Measurements from ENCODE around the gene DUSP28. TPM values are rescaled to one million over a fixed set of nuclear protein-coding genes. Genes with fewer than 3 reads are reported as not detected.
A peak's percentile ranks its signal among the peaks of the same experiment; 100 is the strongest.
"Not testable (repeated sequence)": the region's sequence is repeated elsewhere in the genome, so short reads cannot be mapped to it uniquely, and the experiment has no call there.

The DUSP28 gene
- total RNA-seq, 2 donors from 2014 or later, result 5.8 to 14.3 TPM

- H3K9me3 ChIP-seq, result no peaks in the 10 kb centered on the region
- no peaks in the 10 kb centered on the region for H3K27me3 ChIP-seq (replicated peaks; ENCODE audit: insufficient read depth)
- ATAC-seq (ENCODE audit: insufficient number of reproducible peaks, low FRiP score, low read depth) (no peak), DNase-seq (ENCODE audit: low spot score) (no peak)
- H3K4me1 ChIP-seq (ENCODE audit: control insufficient read depth in 1 of 2, low read depth in 2 of 2), result peaks cover 0 to 13% of the 10 kb centered on the region in 2 donors
- TF ChIP-seq CTCF (IDR thresholded peaks at IDR 0.05), result no peak
- H3K27ac ChIP-seq, result no peak overlapping the region
- H3K36me3 ChIP-seq, result peaks cover 12% of the 10 kb centered on the region
- peak overlapping the region; percentile 44 for H3K4me3 ChIP-seq
These were observed 40.6 kb upstream of the DUSP28 start for GRCh38 chr2:240519396-240520129.

- H3K4me3 ChIP-seq, result peak overlapping the region; percentile 44
- no peaks in the 10 kb centered on the region for H3K27me3 ChIP-seq (replicated peaks; ENCODE audit: insufficient read depth)
- ATAC-seq (ENCODE audit: insufficient number of reproducible peaks, low FRiP score, low read depth) (no peak), DNase-seq (ENCODE audit: low spot score) (no peak)
- TF ChIP-seq CTCF (IDR thresholded peaks at IDR 0.05), result no peak
- H3K27ac ChIP-seq, result no peak overlapping the region
- peaks cover 12% of the 10 kb centered on the region for H3K36me3 ChIP-seq
- peaks cover 0 to 13% of the 10 kb centered on the region in 2 donors for H3K4me1 ChIP-seq (ENCODE audit: control insufficient read depth in 1 of 2, low read depth in 2 of 2)
- no peaks in the 10 kb centered on the region for H3K9me3 ChIP-seq
These were observed 39.8 kb upstream of the DUSP28 start for GRCh38 chr2:240520130-240520973.

- peaks cover 12% of the 10 kb centered on the region for H3K36me3 ChIP-seq
- no peak overlapping the region for H3K27ac ChIP-seq
- H3K9me3 ChIP-seq, result no peaks in the 10 kb centered on the region
- DNase-seq (ENCODE audit: low spot score), result no peak
- H3K4me1 ChIP-seq (ENCODE audit: control insufficient read depth in 1 of 2, low read depth in 2 of 2), result peaks cover 0 to 13% of the 10 kb centered on the region in 2 donors
- no peak for ATAC-seq (ENCODE audit: insufficient number of reproducible peaks, low FRiP score, low read depth)
- no peak overlapping the region for H3K4me3 ChIP-seq
- no peak for TF ChIP-seq CTCF (IDR thresholded peaks at IDR 0.05)
- H3K27me3 ChIP-seq (replicated peaks; ENCODE audit: insufficient read depth), result no peaks in the 10 kb centered on the region
These were observed 39.2 kb upstream of the DUSP28 start for GRCh38 chr2:240520974-240521350.

- H3K9me3 ChIP-seq; H3K27ac ChIP-seq; H3K4me3 ChIP-seq; ATAC-seq (ENCODE audit: insufficient number of reproducible peaks, low FRiP score, low read depth); H3K27me3 ChIP-seq (replicated peaks; ENCODE audit: insufficient read depth); DNase-seq (ENCODE audit: low spot score): not testable (repeated sequence)
- Histone ChIP-seq H3K36me3 (peaks cover 12% of the 10 kb centered on the region), H3K4me1 (ENCODE audit: control insufficient read depth in 1 of 2, low read depth in 2 of 2) (peaks cover 0 to 13% of the 10 kb centered on the region in 2 donors)
These were observed 38.3 kb upstream of the DUSP28 start for GRCh38 chr2:240521885-240522284.

GRCh38 chr2:240522406-240522805, 37.8 kb upstream of the DUSP28 start:
- TF ChIP-seq CTCF (IDR thresholded peaks at IDR 0.05), result no peak
- DNase-seq (ENCODE audit: low spot score), result no peak
- peaks cover 12% of the 10 kb centered on the region for H3K36me3 ChIP-seq

More at GRCh38 chr2:240522406-240522805, 37.8 kb upstream of the DUSP28 start:
- H3K27ac ChIP-seq, result no peak overlapping the region
- no peaks in the 10 kb centered on the region for H3K9me3 ChIP-seq
- H3K4me1 ChIP-seq (ENCODE audit: control insufficient read depth in 1 of 2, low read depth in 2 of 2), result peaks cover 0 to 13% of the 10 kb centered on the region in 2 donors
- ATAC-seq (ENCODE audit: insufficient number of reproducible peaks, low FRiP score, low read depth), result no peak
- H3K27me3 ChIP-seq (replicated peaks; ENCODE audit: insufficient read depth), result no peaks in the 10 kb centered on the region
- H3K4me3 ChIP-seq, result no peak overlapping the region

All from thoracic aorta (tissue), 2 donors.